Measurements from ENCODE around the gene LAMA1. TPM values are rescaled to one million over a fixed set of nuclear protein-coding genes. Genes with fewer than 3 reads are reported as not detected.

The LAMA1 gene
- total RNA-seq, 1 experiment from 2014 or later: 129 TPM

- H3K4me3 ChIP-seq (ENCODE audit: low read depth, low read length): no peak overlapping the region
- CTCF ChIA-PET: interaction anchor here (0.6 kb wide), 1 partner anchor 41 kb away, joined by 3 read pairs; no protein-coding TSS in a partner anchor
- Mint-ChIP-seq H3K36me3 (ENCODE audit: insufficient read depth, unreplicated experiment) (no peaks in the 10 kb centered on the region), H3K27ac (ENCODE audit: unreplicated experiment) (no peak overlapping the region), H3K9me3 (ENCODE audit: unreplicated experiment) (no peaks in the 10 kb centered on the region), H3K4me1 (ENCODE audit: low read depth, unreplicated experiment) (peaks cover 20% of the 10 kb centered on the region), H3K4me3 (ENCODE audit: unreplicated experiment) (no peak overlapping the region), H3K27me3 (ENCODE audit: insufficient read depth, unreplicated experiment) (no peaks in the 10 kb centered on the region)
- no peak for TF ChIP-seq CTCF (IDR thresholded peaks at IDR 0.05; ENCODE audit: insufficient read depth in 1 of 2, low read depth in 1 of 2, low read length in 1 of 2, severe bottlenecking in 1 of 2, unreplicated experiment in 1 of 2)
- no peaks in the 10 kb centered on the region for H3K36me3 ChIP-seq (ENCODE audit: control insufficient read depth, insufficient read depth, low read length)
- DNase-seq: no peak
- H3K9me3 ChIP-seq: no peaks in the 10 kb centered on the region
- no TSS peak for BruUV-seq (replicated peaks)
- no peaks in the 10 kb centered on the region for H3K27me3 ChIP-seq (replicated peaks; ENCODE audit: control insufficient read depth, insufficient read depth, low read length)
- H3K4me1 ChIP-seq: peaks cover 32% of the 10 kb centered on the region
- POLR2A ChIA-PET: no interaction called here
- intact Hi-C loops (cut with micrococcal nuclease; ENCODE audit: unreplicated experiment): no loop called here
Observed at GRCh38 chr18:7116001-7116730, 1.4 kb downstream of the LAMA1 start.

- peak overlapping the region; percentile 2 for H3K27ac Mint-ChIP-seq (ENCODE audit: unreplicated experiment)
- ChIA-PET POLR2A (no interaction called here), CTCF (interaction anchor here (1.3 kb wide), 1 partner anchor 20 kb away, joined by 3 read pairs; no protein-coding TSS in a partner anchor)
- peaks cover 11% of the 10 kb centered on the region for H3K9me3 Mint-ChIP-seq (ENCODE audit: unreplicated experiment)
- H3K27me3 Mint-ChIP-seq (ENCODE audit: insufficient read depth, unreplicated experiment): no peaks in the 10 kb centered on the region
- H3K36me3 Mint-ChIP-seq (ENCODE audit: insufficient read depth, unreplicated experiment): no peaks in the 10 kb centered on the region
- Histone ChIP-seq H3K4me3 (ENCODE audit: low read depth, low read length) (no peak overlapping the region), H3K4me1 (peaks cover 45% of the 10 kb centered on the region), H3K27me3 (replicated peaks; ENCODE audit: control insufficient read depth, insufficient read depth, low read length) (no peaks in the 10 kb centered on the region), H3K36me3 (ENCODE audit: control insufficient read depth, insufficient read depth, low read length) (no peaks in the 10 kb centered on the region), H3K9me3 (no peaks in the 10 kb centered on the region)
- BruUV-seq (replicated peaks): no TSS peak
- no peak for TF ChIP-seq CTCF (IDR thresholded peaks at IDR 0.05; ENCODE audit: insufficient read depth in 1 of 2, low read depth in 1 of 2, low read length in 1 of 2, severe bottlenecking in 1 of 2, unreplicated experiment in 1 of 2)
- DNase-seq: no peak
- H3K4me1 Mint-ChIP-seq (ENCODE audit: low read depth, unreplicated experiment): peaks cover 35% of the 10 kb centered on the region
- intact Hi-C loops (cut with micrococcal nuclease; ENCODE audit: unreplicated experiment): no loop called here
- H3K4me3 Mint-ChIP-seq (ENCODE audit: unreplicated experiment): no peak overlapping the region
Observed at GRCh38 chr18:7112936-7113335, 4.7 kb downstream of the LAMA1 start.

- H3K36me3 ChIP-seq (ENCODE audit: control insufficient read depth, insufficient read depth, low read length): no peaks in the 10 kb centered on the region
- no peaks in the 10 kb centered on the region for H3K27me3 ChIP-seq (replicated peaks; ENCODE audit: control insufficient read depth, insufficient read depth, low read length)
- H3K4me3 ChIP-seq (ENCODE audit: low read depth, low read length): no peak overlapping the region
- CTCF ChIA-PET: no interaction called here
- peaks cover 45% of the 10 kb centered on the region for H3K4me1 ChIP-seq
- Mint-ChIP-seq H3K36me3 (ENCODE audit: insufficient read depth, unreplicated experiment) (no peaks in the 10 kb centered on the region), H3K27me3 (ENCODE audit: insufficient read depth, unreplicated experiment) (no peaks in the 10 kb centered on the region), H3K4me1 (ENCODE audit: low read depth, unreplicated experiment) (peaks cover 35% of the 10 kb centered on the region), H3K9me3 (ENCODE audit: unreplicated experiment) (peaks cover 11% of the 10 kb centered on the region), H3K27ac (ENCODE audit: unreplicated experiment) (peak overlapping the region; percentile 61), H3K4me3 (ENCODE audit: unreplicated experiment) (no peak overlapping the region)
- no TSS peak for BruUV-seq (replicated peaks)
- H3K9me3 ChIP-seq: no peaks in the 10 kb centered on the region
- no peak for TF ChIP-seq CTCF (IDR thresholded peaks at IDR 0.05; ENCODE audit: insufficient read depth in 1 of 2, low read depth in 1 of 2, low read length in 1 of 2, severe bottlenecking in 1 of 2, unreplicated experiment in 1 of 2)
- POLR2A ChIA-PET: no interaction called here
- intact Hi-C loops (cut with micrococcal nuclease; ENCODE audit: unreplicated experiment): no loop called here
- no peak for DNase-seq
Observed at GRCh38 chr18:7111134-7111533, 6.5 kb downstream of the LAMA1 start.

All from Caco-2 (cell line).